Dermis microvascular lymphatic vessel endothelial cell (primary cell): ENCODE data around the gene CRYGN. TPM values are rescaled to one million over a fixed set of nuclear protein-coding genes. Genes with fewer than 3 reads are reported as not detected.

Experiments
- DNase-seq, 2 donors: peaks; one replicate each; pipeline versions ENCODE4 v3.0.0 to v3.0.0-alpha.2; 2010; ENCODE audit warnings: low read depth in 2 of 2
- total RNA-seq: library from RNA; depleted of rRNA; stranded (reverse); fragments of >200 nt; gene quantifications from 2 replicates; pipeline ENCODE4 v1.2.1, GENCODE V29; 2014

Gene CRYGN
- total RNA-seq, 1 donor from 2014 or later, result not detected

GRCh38 chr7:151406886-151407583 lies 32.9 kb downstream of the CRYGN start:
- DNase-seq, result no peak

- DNase-seq, result no peak
Measured at GRCh38 chr7:151406051-151406875, 33.7 kb downstream of the CRYGN start.

GRCh38 chr7:151405588-151405987 lies 34.4 kb downstream of the CRYGN start:
- no peak for DNase-seq

- DNase-seq, result no peak
Measured at GRCh38 chr7:151405056-151405455, 34.9 kb downstream of the CRYGN start.

- DNase-seq, result no peak
Measured at GRCh38 chr7:151404216-151405011, 35.5 kb downstream of the CRYGN start.

- DNase-seq, result no peak
Measured at GRCh38 chr7:151403764-151404163, 36.2 kb downstream of the CRYGN start.

- no peak for DNase-seq
Measured at GRCh38 chr7:151402029-151402835, 37.7 kb downstream of the CRYGN start.

- DNase-seq, result no peak
Measured at GRCh38 chr7:151400626-151401315, 39.2 kb downstream of the CRYGN start.

GRCh38 chr7:151399906-151400305 lies 40.0 kb downstream of the CRYGN start:
- no peak for DNase-seq

- no peak for DNase-seq
Measured at GRCh38 chr7:151399305-151399601, 40.7 kb downstream of the CRYGN start.

- no peak for DNase-seq
Measured at GRCh38 chr7:151398446-151399304, 41.3 kb downstream of the CRYGN start.

GRCh38 chr7:151397026-151397425 lies 42.9 kb downstream of the CRYGN start:
- DNase-seq, result no peak

GRCh38 chr7:151396328-151396970 lies 43.5 kb downstream of the CRYGN start:
- DNase-seq, result no peak

GRCh38 chr7:151395036-151395367 lies 44.9 kb downstream of the CRYGN start:
- no peak for DNase-seq

- DNase-seq, result no peak
Measured at GRCh38 chr7:151394076-151395035, 45.6 kb downstream of the CRYGN start.

- DNase-seq, result no peak
Measured at GRCh38 chr7:151393031-151393977, 46.6 kb downstream of the CRYGN start.

- no peak for DNase-seq
Measured at GRCh38 chr7:151392426-151392825, 47.5 kb downstream of the CRYGN start.
